KMS-11 (cell line): Measurements from ENCODE around the gene LRRFIP1.

ENCODE experiments used
- H2AFZ ChIP-seq: fragments of 200-600 bp; sonication (generic); 2 replicates; pipeline ENCODE4 v1.6.1; 2016; ENCODE audit warnings: antibody characterized with exemption, mixed run types, low read depth
- H3K27ac ChIP-seq: fragments of 200-600 bp; sonication (generic); 2 replicates; pipeline ENCODE4 v1.6.1; 2016; ENCODE audit warnings: mild to moderate bottlenecking, mixed run types
- H3K27me3 ChIP-seq: fragments of 200-600 bp; sonication (generic); 2 replicates; pipeline ENCODE4 v1.6.1; 2017; ENCODE audit warnings: mild to moderate bottlenecking, low read depth, mixed run types, moderate library complexity; ENCODE audit not compliant: insufficient read depth
- H3K36me3 ChIP-seq: fragments of 200-600 bp; sonication (generic); 2 replicates; pipeline ENCODE4 v1.6.1; 2017; ENCODE audit warnings: mild to moderate bottlenecking, mixed run types; ENCODE audit not compliant: insufficient read depth
- H3K4me1 ChIP-seq: fragments of 200-600 bp; sonication (generic); 2 replicates; pipeline ENCODE4 v1.6.1; 2016; ENCODE audit warnings: mild to moderate bottlenecking, low read depth, mixed run types; ENCODE audit not compliant: poor library complexity, severe bottlenecking
- H3K4me2 ChIP-seq: fragments of 200-600 bp; sonication (generic); 2 replicates; pipeline ENCODE4 v1.7.0; 2016; ENCODE audit warnings: mild to moderate bottlenecking, mixed run types
- H3K4me3 ChIP-seq: fragments of 200-600 bp; sonication (generic); IDR thresholded peaks from 2 replicates; pipeline ENCODE4 v1.6.1; 2017; ENCODE audit warnings: low read depth, low read length, mixed read lengths; ENCODE audit not compliant: insufficient read depth
- H3K79me2 ChIP-seq: fragments of 200-600 bp; sonication (generic); 2 replicates; pipeline ENCODE4 v1.6.1; 2016; ENCODE audit warnings: low read depth, mixed run types; ENCODE audit not compliant: insufficient read depth
- H3K9ac ChIP-seq: fragments of 200-600 bp; sonication (generic); 2 replicates; pipeline ENCODE4 v1.6.1; 2016; ENCODE audit warnings: mild to moderate bottlenecking, mixed run types
- H4K20me1 ChIP-seq: fragments of 200-600 bp; sonication (generic); 2 replicates; pipeline ENCODE4 v1.6.1; 2016; ENCODE audit warnings: mild to moderate bottlenecking, mixed run types; ENCODE audit not compliant: insufficient read depth
- CTCF ChIP-seq: fragments of 200-600 bp; sonication (generic); conservative IDR thresholded peaks from 2 replicates; pipeline ENCODE4 v1.6.1; 2017; ENCODE audit warnings: low read depth, mild to moderate bottlenecking, antibody characterized with exemption, low read length, moderate library complexity, mixed read lengths

LRRFIP1 gene

GRCh38 chr2:237645261-237645660 is 17.9 kb downstream of the LRRFIP1 start:
- H3K4me3 ChIP-seq = no peak overlapping the region
- no peaks in the 10 kb centered on the region for H3K27me3 ChIP-seq
- H2AFZ ChIP-seq = no peak overlapping the region
- no peaks in the 10 kb centered on the region for H3K36me3 ChIP-seq
- no peak for TF ChIP-seq CTCF
- no peaks in the 10 kb centered on the region for H3K79me2 ChIP-seq
- no peak overlapping the region for H3K4me2 ChIP-seq
- H3K9ac ChIP-seq = no peak overlapping the region
- H3K27ac ChIP-seq = no peak overlapping the region
- no peaks in the 10 kb centered on the region for H4K20me1 ChIP-seq
- H3K4me1 ChIP-seq = no peaks in the 10 kb centered on the region

- no peak for TF ChIP-seq CTCF
- Histone ChIP-seq H3K79me2 (no peaks in the 10 kb centered on the region), H3K36me3 (no peaks in the 10 kb centered on the region), H4K20me1 (no peaks in the 10 kb centered on the region), H3K27ac (no peak overlapping the region), H3K9ac (no peak overlapping the region), H3K4me3 (no peak overlapping the region), H3K4me2 (no peak overlapping the region), H2AFZ (no peak overlapping the region), H3K27me3 (no peaks in the 10 kb centered on the region), H3K4me1 (no peaks in the 10 kb centered on the region)
Observed at GRCh38 chr2:237647176-237648015, 20.0 kb downstream of the LRRFIP1 start.

- Histone ChIP-seq H3K4me2 (no peak overlapping the region), H3K4me3 (no peak overlapping the region), H3K9ac (no peak overlapping the region), H3K27ac (no peak overlapping the region), H3K36me3 (no peaks in the 10 kb centered on the region), H2AFZ (no peak overlapping the region), H3K79me2 (no peaks in the 10 kb centered on the region), H3K27me3 (no peaks in the 10 kb centered on the region), H3K4me1 (no peaks in the 10 kb centered on the region), H4K20me1 (no peaks in the 10 kb centered on the region)
- TF ChIP-seq CTCF = no peak
Observed at GRCh38 chr2:237648016-237648381, 20.6 kb downstream of the LRRFIP1 start.

- H3K9ac ChIP-seq = no peak overlapping the region
- no peaks in the 10 kb centered on the region for H3K79me2 ChIP-seq
- H3K4me2 ChIP-seq = no peak overlapping the region
- no peak for TF ChIP-seq CTCF
- H3K4me1 ChIP-seq = no peaks in the 10 kb centered on the region
- H2AFZ ChIP-seq = no peak overlapping the region
- H4K20me1 ChIP-seq = no peaks in the 10 kb centered on the region
- H3K4me3 ChIP-seq = no peak overlapping the region
- no peaks in the 10 kb centered on the region for H3K36me3 ChIP-seq
- H3K27me3 ChIP-seq = no peaks in the 10 kb centered on the region
- no peak overlapping the region for H3K27ac ChIP-seq
Observed at GRCh38 chr2:237649541-237650454, 22.4 kb downstream of the LRRFIP1 start.
